HG03196 (cell line): ENCODE data around the gene EHBP1L1.

Experiments used
- ATAC-seq: cut with Tn5 transposase; IDR thresholded peaks from one replicate; pipeline ENCODE4 v1.9.1; 2021; ENCODE audit not compliant: unreplicated experiment

Gene EHBP1L1

DNA sequence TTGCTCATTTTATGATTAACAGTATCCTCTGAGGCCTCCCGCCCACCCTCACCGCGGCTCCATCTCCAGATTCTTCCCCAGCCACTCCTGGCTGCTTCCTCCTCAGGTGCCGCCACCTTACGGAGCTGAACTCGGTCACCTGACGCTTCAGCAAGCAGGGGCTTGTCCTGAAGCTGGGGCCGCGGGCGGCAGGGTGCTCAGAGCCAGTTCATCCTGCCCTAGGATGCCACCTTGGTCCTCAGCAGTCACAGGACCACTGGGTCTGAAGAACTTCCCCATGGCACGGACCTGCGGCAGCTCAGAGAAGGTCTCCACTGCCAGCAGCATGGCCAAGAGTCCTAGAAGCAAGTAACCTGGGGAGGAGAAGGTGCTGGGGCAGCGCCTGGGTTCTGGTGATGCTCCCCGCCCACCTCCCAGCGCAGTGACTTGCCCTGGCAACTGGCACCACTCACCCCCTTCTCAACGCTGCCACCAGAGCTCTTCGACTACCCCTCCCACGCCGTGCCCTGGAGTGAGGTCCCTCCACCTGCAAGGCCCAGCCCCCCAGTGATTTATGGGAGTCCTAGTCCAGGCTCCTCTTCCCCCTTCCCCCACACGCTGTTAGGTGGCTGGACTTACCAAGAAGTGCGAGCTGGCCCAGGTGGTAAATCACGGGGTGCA lies 17.1 kb downstream of the EHBP1L1 start:
- no peak for ATAC-seq

DNA sequence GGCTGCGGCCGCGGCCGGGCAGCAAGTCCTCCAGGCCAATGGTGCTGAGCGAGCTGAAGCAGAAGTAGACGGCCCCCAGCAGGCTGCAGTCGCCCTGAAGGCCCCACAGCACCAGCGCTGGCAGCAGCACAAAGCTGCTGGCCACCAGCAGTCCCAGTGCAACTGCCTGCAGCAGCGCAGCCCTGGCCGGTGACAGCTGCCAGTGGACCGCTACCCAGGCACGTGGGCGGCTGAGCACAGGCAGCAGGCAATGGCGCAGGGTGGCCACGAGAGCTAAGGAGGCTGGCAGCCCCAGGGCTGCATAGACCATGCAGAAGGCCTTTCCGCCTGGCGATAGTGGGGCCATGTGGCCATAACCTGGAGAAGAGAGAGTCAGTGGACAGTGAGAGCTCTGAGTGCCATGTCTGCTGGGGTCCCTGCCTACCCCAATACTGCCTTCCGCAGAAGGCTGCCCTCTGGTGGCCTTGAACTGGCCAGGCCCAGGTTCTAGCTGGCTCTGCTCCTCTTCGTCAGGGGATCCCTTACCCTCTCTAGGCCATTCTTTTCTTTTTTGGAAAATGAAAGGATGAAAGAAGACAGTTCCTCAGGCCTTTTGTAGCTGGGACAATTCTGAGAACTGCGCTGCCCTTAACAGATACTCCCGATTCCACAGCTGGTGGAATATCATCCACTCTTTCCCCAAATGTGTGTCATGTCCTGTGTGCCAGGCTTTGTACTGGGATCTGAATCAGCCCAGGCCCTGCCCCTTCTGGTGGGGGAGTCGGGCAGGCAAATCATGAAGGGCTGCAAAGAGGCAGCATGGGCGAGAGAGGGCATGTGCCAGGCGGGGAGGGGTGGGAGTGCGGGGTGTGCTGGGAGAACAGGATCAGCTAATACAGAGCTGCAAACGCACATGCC lies 17.9 kb downstream of the EHBP1L1 start:
- no peak for ATAC-seq

DNA sequence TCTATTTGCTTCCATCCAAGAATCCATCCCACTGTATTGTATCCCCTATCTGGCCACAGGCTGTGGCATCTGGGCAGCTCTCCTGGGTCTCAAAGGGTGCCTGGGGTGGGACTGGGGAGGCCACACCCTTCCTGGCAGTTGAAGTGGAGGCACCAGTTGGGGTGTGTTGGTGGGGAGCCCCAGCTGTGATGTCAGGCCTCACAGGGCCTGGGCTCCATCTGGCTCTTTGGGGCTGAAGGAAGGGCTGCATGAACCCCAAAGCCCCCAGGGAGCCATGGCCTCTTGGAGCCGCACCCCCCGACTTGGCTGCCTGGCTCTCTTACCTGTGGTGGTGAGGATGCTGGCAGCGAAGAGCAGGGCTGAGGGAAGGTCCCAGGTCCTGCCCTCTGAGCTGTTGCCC lies 19.3 kb downstream of the EHBP1L1 start:
- ATAC-seq: no peak

DNA sequence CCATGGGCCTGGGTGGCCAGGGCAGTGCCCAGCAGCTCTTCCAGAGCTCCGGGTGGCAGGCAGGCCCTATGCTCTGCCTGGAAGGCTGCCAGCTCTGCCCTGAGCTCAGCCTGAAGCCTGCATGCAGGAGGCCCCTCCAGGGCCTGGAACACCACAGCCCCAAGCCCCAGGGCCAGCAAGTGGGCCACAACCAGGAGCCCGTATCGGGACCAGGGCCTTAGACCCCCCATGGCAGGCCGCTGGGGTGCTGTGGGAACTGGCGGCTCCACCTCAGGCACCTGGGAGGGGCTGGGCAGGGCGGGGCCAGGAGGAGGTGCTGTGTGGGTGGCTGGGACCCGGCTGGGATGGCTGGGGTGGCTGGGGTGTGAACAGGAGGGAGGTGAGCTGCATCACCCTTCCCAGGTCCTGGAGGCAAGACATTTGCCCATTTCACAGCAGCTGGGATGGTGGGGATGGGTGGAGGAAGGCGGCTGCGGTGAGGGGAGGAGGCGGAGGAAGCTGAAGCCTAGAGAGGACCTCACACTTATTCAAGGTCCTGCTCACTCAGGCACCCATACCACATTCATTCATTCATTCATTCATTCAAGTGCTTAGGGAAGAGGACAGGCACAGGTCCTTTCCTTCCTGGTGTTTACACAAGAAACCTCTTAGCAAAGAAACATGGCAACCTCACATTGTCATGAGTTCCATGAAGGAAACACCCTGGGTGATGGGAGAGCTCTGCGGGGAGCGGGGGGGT lies 19.9 kb downstream of the EHBP1L1 start, which contains the start of gene KCNK7:
Gene KCNK7, minus strand, starts transcription at position 258 of the 739 bp plus-strand sequence. Its CDS starts 28 bp downstream, at position 230.
- no peak for ATAC-seq

DNA sequence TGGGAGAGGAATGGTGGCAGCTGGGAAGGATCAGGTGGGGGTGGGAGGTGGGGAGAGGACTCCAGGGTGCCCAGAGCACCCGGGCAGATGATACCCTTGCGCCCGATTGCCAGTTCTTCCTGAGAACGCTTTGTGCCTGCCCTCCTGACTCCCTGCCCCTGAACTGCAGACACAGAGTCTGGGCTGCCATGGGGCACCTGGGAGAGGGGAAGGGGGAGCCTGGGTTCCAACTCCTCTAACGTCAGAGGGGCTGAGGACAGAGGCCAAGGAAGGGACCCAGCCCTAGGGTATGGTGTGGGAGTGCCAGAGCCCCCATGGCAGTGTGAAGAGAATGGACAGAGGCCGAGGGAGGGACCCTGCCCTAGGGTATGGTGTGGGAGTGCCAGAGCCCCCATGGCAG lies 20.7 kb downstream of the EHBP1L1 start:
- ATAC-seq: no peak

DNA sequence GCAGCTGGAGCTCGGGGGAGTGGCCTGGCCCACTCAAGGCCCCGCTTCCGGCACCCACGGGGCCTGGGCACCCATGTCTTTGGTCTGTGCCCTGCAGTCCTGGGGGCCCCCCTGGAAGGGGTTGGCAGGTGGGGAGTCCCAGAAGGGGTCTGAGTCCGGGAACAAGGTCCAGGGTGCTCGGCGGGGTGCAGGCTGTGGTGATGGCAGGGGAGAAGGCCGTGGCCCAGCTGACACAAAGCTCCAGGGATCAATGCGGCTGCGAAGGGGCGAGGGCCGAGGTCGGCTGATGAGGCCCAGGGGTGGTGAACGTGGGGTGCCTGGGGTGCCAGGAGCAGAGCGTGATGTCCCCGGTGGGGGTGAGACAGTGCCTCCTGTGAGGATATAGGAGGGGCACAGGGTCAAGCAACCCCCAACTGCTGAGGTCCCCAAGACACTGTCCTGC lies 22.4 kb downstream of the EHBP1L1 start:
- ATAC-seq: no peak

DNA sequence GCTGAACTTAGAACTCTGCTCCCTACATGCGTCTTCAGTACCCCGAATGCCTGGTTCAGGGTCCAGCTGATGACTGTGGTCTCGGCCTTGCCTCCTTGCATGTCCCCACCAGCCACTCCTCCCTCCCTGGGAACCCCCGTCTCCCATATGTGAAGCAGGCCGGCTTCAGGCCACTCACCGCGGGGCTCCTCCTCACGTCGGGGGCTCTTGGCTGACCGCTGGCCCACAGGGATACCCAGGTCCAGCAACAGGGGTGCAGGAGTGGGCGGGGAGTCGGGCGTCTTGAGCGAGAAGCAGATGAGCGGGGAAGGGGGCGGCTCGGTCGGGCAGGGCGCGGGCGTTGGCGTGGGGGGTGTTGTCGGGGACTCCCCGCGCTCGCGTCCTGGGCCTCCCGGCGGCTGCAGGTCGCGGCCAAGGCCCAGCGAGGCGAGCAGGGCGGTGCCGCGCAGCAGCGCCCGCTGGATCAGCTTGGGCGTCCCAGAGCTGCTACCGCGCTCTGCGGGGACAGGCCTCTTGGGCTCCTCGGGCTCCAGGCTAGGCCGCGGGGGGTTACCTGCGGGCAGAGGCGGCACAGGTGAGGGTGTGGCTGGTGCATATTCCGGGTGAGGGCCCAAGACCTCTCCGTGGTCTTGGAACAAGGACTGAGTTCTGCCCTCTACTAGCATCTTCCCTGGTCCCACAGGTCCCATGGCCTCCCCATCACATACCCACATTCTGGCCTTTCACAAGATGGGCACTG lies 23.5 kb downstream of the EHBP1L1 start:
- no peak for ATAC-seq

DNA sequence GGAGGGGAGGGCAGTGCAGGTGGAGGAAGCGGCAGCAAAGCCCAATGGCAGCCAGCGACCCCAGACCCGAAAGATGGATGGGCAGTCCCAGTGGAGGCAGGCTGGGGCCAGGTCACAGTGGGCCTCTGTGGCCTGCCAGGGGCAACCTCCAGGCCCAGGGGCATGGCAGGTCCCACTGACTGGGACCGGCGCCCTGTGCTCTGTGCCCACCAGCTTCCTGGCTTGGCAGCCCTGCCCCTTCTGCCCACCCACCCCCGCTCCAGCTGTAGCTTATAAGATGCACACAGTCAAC lies 24.0 kb downstream of the EHBP1L1 start:
- ATAC-seq: no peak

DNA sequence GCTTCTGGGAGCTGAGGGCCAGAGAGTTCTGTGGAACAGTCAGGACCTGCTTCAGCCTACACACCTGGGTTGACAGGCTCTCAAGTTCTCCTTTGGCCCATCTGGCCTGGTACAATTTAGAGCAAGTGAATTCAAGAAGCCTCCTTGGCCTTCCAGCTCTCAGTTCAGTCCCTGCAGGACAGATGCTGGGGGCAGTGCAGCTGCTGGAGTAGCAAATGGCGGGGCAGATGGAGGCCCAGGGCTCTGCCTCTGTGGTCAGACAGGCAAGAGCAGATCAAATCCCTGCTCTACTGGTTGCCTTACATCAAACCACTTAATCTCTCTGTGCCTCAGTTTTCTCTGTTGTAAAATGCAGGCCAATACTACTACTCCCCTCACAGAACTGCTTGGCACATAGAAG lies 28.4 kb downstream of the EHBP1L1 start:
- no peak for ATAC-seq

DNA sequence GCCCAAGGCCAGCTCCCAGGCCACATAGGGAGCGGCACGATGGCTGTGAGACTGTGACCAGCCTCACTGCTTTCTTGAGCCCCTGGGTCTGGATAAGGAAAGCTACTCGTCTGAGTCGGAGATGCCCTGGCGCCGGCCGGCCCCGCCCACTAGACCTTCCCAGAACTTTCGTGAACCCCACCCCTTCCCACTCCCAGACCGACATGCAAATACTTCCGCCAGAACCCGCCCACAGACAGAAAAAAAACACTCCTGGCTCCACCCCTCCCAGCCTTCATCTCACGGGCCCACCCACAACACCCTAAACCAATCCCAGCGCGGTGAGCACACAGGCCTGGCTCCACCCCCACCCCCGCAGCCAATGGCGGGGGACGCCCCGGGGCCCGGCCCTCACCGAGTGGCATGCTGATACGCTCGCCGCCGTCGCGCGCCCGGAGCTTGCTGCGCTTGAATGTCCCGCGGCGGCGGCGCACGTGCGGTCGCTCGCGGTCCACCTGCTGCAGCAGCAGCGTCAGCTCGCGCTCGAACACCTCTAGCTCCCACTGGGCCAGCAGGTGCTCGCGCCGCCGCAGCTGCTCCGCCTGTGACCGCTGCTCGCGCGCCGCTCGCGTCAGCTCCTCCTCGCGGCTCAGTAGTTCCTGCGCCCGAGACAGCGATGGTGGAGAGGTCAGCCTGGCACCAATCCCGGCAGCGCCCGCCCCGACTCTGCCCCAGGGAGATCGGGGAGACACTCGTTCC lies 31.2 kb downstream of the EHBP1L1 start:
- ATAC-seq: no peak

DNA sequence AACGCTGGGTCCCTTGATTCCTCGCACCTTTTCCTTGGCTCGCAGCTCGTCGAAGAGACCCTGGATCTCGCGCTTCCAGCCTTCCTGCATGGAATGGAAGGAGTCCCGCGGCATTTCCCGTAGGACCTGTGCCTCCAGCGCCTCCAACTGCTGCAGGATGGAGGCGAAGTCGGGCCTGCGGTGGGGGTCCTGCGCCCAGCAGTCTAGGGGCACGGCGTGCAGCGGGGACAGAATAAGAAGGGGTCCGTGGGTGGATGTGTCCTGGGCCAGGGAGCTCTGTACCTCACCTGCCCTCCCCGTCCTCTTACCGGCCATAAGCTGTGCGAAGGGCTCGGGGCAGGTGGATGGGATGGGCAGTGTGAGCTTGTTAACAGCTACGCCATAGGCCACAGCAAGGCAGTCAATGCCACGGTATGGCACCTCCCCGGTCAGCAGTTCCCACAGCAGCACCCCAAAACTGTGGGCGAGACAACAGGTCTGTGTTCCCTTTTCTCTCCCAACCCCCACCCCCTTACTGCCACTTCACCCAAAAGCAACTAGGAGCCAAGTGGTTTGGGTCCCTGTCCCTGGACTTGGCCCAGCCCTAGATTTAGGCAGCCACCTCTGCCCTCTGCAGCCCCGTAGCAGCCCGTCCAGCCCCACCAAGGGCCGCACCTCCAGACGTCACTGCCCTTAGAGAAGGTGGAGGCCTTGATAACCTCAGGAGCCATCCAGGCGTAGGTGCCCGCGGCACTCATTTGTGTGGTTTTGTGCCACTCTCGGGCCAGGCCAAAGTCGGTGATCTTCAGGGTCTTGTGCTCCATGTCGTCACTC lies 32.0 kb downstream of the EHBP1L1 start:
- no peak for ATAC-seq

DNA sequence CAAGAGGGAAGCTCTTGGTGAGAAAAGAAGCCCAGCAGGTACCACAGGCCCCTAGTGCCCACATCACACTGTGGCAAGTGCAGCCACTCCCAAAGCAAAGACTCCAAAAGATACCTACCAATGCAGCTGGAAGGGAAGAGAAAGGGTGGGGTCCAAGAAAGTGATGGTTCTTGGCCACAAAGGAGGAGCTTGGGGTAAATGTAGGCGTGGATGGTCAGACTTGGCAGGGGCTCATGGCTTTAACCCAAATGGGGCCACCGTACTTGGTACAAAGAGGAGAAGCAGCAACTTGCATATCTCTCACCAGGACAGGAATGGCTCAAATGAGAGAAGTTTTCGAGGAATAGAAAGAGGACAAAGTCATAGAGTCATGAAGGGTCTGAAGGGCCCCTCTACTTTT lies 33.4 kb downstream of the EHBP1L1 start:
- ATAC-seq: no peak

DNA sequence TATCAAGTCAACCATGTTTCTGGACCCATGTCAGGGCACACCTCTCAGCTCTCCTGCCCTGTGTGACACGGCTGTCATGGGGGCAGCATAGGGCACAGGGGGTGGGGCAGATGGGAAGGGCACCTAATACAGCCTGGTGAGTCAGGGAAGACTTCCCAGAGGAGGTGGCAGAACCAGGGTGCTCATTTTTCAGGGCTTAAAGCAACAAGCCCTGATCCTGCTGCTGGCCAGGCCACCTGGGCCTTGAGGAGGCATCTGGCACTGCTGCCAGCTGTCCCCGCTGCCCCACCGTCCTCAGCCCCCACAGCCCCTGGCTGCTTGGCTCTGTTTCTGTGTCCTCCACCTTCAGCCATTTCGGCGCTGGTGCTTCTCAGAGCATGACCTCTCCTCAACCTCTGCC lies 33.8 kb downstream of the EHBP1L1 start:
- no peak for ATAC-seq

DNA sequence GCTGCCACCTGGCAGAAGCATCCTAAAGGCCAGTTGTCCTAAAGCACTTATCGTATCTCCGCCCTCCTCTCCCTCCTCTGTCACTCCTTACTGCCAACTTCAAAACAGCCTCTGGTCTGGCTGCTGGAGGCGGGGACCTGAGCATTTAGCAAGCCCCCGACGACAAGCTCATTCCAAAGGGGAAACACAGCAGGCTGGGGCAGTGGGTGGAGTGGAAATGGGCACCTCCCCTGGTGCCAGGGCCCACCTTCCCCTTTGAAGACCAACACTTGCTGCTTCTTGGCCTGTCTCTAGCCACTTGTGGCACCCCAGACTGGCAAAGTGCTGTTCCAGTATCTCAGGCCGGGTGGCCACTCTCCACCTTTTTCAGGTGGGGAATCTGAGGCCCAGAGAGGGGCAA lies 34.6 kb downstream of the EHBP1L1 start:
- no peak for ATAC-seq

DNA sequence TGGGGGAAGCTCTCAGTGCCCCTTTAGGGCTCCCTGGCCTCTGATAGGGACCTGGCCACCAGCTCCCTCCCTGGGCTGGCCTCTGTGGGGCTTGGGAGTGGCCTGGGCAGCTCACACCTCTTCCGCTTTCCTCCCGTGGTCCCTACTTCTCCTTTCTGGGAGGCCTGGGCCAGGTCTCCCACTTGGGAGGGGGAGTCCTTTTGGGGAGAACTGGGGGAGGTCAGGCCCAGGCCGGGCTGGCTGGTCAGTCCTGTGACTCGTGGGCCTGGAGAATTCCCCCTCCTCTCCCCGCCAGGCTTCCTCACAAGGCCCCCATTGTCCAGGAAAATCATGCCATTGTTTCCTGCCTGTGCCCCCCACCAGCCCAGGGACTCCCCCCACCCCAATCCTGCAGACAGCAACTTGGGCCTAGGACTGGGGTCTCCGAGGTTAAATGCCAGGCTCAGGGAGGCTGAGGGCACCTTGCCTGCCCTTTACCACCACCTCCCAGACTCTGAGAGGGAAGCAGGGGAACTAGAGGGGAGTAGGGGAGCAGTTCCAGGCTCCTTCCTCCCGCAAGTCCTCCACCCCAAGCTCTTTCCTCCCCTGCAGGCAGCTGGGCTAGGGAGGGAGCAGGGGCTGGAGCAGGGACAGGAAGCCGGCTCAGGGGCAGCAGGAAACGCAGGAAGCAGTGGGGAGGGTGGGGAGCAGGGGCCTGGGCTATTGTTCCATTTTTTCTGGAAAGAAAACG lies 35.3 kb downstream of the EHBP1L1 start:
- no peak for ATAC-seq

DNA sequence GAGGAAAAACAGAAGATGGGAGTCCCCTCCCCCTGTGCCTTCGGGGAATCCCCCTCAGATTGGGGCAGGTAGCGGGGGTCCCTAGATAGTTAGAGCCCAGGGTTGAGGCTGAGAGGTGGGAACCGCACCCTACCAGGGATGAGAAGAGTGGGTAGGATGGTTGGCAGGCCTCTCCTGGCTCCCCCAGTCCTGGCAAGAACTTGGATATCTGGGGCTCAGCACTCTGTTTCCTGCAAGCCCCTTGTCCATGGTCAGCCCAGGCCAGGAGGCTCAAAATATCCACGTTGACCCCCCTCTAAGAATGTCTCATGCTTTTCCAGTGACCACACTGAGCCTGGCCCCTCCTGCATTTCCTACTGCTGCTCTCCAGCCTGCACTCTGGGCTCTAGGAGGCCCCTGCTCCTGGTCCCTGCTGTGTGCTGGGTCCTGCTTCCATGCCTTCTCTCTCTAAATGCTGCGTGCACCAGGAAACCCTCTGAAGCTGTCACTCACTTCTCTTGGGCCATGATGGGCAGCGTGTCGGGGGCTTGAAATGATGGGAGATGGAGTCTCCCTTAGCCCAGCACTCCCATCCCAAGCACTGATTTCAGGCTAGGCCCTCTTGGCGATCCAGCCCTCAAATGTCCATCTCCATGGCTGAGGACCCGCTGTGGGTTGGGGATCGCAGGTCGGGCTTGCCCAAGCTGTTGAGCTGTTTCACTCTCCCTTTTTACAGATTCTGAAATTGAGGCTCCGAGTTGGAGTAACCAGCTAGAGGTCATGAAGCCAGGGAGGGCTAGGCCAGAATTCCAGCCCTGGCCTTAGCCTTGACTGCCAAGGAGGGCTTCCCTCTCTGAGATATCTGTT lies 36.1 kb downstream of the EHBP1L1 start:
- no peak for ATAC-seq

DNA sequence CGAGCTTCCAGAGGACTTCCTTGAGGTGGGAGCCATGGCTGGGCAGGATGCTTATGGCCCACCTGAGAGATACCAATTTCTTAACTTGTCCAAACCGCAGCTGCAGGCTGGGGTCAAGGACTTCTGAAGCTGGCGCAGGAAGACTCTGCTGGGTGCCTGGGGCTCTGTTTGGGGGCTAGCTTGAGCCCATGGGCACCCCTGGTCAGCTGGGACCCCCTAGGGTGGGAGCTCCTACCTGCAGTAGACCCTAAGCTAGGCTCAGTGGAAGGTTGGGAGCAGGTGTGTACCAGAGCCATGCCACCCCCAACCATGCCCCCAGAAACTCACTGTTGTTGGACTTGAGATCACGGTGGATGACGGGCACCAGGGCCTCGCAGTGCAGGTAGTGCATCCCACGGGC lies 36.8 kb downstream of the EHBP1L1 start:
- ATAC-seq: no peak
